Amniotic stem cell (primary cell): Measurements from ENCODE around the gene APPL2.

Experiments
- DNase-seq: peaks from one replicate; lab custom pipeline; 2025; lab: John Stamatoyannopoulos, UW

Gene APPL2

DNA sequence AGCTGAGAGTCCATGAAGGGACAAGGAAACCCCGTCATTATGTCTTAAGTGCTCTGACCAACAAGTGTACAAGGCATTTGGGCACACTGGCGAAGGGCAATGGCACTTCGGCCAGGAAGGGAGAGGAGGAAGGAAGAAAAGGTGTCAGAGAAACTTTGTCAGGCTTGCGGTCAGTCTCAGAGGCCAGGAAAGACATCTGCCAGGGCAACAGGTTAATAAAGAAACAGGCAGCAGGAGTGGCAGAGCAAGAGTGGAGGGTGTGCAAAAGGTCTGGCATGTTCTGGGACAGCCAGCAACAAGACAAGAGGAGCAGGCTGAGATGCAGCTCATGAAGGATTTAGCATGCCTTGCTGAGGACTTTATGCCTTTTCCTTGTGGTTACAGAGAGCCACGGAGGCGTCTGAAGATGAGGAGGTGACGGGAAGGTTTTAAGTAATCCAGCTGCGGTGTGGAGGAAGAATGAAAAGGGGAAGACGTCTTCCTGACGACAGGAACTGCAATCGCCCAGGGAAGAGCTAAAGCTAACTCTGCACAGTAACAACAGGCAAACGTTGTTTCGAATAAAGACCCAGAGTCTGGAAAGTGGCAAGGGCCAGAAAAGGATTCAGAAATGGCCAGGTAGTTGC is 13.1 kb downstream of the APPL2 start:
- no peak for DNase-seq

DNA sequence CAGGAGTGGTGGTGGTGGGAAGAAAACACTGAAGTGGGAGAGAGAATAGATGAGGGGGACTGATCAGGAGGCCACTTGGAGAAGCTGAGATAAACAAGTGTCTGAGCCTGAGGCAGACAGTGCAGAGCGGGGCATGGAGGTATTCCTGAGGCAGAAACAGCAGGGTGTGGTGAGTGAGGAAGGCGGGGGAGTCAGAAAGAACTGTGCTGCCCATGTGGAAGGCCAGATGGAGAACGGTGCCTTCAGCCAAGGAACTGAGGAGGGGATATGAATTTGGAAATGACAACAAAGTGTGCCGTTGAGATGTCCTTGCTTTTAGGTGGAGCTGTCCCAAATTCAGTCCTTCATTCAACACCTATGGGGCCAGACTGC is 13.7 kb downstream of the APPL2 start:
- DNase-seq = no peak

DNA sequence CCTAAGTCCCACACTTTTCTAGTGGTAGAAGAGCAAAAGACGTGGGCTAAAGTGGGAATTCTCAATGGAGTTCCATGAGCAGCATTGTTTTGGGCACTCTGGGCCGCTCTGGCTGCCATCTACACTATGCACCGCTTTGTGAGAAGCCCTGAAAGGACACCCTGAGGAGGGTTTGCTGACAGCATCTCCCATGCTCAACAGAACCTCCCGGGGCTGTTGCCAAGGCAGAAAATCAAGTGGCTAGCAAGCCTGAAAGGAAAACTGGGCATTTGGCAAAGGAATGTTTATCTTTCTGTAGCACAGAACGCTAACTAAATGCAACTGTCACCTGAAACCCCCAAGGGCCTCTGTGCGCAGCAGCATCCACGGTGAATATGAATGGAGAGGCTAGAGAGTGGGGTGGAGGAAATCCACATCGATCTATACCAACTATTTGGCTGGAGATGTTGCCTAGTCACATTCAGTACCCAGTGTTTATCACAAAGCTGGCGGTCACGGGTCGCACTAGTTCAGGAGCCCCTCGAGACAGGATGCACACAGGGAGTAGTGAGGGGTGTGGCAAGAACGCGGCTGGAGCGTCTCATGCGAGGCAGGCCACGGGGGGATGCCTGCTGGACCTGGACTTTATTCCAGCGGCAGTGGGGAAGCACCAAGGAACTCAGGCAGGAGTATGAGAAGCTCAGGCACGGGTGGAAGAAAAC is 14.2 kb downstream of the APPL2 start:
- DNase-seq = no peak

DNA sequence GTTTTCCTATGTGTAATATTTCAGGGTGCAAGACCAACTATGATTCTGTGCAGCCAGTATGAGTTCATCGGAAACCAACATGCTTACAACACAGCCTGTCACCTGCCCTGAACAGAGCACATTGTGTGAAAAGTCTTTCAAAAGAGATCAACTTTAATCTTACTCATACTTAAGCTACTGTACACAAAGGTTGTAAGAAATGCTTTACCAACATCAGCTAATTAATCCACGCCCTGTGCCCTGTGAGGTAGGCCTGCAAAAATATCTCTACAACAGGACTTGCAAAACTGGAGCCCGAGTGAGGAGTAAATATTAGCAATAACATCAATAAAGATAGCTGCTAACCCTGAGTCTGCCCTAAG is 15.1 kb downstream of the APPL2 start:
- DNase-seq = no peak

DNA sequence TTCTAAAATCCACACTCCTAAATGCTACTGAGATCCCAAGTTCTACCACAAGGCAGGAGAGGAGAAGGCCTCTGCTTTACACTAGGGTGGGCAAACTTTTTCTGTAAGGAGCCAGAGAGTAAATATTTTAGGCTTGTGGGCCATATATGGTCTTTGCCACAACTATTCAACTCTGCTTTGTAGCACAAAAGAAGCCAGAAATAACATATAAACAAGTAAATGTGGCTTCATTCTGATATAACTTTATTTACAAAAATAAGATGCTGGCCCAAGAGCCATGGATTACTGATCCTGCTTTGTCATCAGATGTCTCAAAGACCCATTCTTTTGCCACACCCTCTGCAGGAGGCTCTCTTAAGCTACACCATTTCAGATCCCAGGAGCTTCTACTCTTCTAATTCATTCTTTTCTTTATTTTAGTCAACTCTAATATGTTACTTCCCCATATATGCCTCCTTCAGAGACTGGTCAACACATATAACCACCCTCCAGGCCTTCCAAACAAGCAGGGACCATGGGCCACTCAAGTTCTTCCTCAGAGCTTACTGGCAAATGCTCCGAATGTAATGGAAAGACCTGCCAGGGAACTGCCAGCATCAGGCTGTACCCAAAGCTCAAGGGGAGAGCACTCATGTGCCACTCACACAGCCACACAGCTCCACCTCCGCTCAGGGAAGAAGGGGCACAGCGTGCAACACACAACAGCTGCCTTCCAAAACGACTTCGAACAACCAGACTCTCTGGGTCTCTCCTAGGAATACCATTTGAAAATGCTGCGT is 15.6 kb downstream of the APPL2 start:
- DNase-seq = no peak

DNA sequence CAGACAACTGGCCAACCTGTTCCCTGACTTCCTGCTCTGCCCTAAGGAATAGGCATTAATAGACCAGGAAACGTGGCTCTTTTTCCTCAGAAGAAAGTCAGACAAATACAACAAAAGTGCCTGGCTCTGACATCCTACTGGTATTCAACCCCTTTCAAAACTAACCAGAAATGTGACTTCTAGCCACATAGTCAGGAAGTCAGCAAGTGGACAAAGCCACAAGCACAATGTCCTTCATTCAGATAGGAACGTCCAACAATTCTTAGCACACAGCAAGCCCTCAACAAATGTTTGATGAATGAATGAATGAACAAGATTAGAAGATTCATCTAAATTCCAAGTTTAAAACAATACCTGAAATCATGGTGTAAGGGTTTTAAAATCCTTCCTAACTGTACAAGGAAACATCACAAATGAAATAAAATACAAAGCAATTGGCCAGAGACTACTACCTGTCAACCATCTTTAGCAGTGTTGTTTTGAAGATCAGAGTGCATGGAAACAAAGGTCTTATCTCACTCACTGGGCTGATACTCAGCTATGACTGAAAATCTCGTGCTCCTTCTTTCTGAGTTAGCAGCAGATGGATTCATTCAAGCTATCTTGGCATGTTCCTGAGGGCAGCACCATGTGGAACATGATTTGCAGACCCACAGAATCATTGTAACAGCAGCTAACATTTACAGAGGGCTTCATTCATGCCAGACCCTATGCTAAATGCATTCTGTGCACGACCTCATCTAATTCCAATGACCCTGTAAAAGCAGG is 16.5 kb downstream of the APPL2 start:
- no peak for DNase-seq

DNA sequence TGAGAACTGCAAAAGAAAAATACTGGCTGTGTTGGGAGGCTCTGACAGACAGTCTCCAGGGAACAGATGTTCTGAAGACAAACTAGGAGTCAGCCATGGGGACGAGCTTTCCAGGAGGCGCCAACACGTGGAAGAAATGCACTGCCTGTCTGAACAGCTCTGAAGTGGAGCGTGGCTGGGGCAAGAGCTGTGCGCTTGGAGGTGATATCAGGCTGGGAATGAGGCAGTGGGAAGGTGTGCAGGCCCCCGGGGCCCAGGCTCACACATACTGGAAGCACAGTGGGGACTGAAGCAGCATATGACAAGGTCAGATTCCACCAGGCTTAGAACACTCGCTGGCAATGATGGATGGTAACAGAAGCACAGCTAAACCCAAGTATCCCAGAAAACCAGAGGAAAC is 17.5 kb downstream of the APPL2 start:
- DNase-seq = no peak

DNA sequence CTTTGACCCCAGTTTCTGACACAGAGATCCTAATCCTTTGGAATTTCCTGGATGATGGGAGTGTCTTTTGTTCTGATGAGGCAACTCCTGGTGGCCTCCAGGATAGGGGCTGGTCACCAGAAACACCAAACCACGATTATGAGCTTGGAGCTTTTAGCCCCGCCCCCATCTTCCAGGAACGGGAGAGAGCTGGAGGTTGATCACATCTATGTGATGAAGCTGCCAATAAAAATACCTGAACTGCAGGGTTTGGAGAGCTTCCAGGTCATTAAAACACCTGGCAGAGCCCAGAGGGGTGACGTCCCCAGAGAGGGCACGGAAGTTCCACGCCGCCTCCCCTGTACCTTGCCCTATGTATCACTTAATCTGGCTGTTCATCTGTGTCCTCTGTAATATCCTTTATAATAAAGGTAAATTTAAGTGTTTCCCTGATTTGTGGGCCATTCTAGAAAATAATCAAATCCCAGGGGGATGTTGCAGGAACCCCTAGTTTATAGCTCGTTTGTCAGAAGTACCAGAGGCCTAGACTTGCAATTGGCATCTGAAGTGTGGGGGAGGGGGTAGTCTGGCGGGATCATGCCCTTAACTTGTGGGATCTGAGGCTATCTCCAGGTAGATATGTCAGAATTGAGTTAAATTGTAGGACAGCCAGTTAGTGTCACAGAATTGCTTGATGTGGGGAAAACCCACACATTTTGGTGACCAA is 21.2 kb downstream of the APPL2 start:
- DNase-seq = no peak

DNA sequence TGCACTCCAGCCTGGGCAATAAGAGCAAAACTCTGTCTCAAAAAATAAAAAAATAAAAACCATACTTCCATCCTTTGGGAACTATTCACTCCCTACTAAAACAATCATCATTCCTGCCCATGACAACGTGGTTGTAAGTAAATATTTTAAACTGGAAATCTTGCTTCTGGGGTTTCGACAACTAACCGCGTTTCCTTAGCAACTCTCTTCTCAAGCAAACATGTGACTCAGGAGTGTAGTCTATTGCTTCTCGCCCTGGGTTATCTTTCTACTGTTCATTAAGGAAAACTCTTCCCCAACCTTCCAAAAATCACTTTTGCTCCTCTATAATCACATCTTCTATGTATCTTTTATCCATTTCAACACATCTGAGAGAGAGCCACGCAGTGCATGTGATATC is 21.8 kb downstream of the APPL2 start:
- DNase-seq = no peak

DNA sequence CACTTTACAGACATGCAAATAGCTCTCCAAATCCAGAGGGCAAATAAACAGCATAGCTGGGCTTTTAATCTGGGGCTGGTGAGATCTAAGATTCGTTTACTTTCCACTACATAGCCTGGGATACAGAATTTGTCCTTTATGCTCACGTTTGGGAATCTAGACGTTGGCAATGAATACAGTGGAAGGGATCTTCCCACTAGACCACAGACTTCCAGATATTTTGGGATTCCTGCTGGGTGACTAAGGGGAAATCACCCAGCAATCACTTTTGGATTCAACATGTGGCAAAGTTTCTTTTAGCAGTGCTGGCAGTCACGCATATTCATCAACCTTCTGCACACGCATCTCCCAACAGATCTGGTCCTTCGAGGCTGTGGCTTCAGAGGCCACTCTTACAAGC is 23.5 kb downstream of the APPL2 start:
- peak; percentile 60 for DNase-seq

DNA sequence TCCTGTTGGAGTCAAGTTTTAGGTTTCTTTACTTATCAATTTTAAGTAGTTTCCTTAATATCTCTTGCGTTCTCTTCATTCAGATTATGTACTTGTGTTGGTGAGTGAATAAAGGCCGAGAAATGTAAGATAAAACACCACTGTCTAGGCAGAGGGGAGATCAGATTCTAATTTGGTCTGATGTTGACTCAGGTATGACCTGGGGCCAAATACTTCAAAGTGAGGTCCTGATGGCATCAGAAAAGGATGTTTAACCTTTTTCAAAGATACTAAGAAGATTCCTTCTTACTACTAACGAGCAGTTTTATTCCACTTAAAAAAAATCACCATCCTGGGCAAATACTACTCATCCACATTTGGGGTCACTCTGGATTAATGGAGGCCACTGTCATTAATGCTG is 26.9 kb downstream of the APPL2 start:
- DNase-seq = no peak

DNA sequence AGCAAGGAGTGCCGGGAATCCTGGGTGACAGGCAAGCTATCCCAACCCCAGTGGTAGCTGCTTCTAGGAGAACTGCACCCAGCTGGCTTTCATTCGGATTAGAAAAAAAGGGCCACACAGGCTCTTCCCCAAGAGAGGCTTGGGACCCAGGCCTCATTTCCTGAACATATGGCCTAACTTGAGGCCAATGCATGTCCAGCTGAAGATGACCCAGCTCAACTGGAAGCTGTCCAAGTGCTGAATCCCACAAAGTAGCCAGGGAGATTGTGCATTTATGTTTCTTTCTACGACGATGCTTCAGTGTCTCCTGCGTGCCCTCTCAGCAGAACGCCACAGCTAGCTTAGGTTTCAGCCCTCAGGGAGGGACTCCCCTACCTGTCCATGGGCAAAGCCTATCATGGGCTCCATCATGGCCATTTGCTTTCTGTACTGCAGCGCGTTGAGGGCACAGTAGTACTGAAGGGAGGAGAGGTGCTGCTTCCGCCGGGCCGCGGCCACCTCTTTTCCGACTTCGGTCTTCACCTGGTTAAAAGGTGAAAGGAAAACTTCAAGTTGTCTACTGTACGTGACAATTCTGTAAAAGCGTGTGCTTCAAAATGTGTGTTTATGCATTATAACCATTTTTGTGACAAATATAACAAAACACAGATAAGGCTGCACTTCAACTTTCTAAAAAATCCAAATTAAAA is 29.1 kb downstream of the APPL2 start:
- no peak for DNase-seq

DNA sequence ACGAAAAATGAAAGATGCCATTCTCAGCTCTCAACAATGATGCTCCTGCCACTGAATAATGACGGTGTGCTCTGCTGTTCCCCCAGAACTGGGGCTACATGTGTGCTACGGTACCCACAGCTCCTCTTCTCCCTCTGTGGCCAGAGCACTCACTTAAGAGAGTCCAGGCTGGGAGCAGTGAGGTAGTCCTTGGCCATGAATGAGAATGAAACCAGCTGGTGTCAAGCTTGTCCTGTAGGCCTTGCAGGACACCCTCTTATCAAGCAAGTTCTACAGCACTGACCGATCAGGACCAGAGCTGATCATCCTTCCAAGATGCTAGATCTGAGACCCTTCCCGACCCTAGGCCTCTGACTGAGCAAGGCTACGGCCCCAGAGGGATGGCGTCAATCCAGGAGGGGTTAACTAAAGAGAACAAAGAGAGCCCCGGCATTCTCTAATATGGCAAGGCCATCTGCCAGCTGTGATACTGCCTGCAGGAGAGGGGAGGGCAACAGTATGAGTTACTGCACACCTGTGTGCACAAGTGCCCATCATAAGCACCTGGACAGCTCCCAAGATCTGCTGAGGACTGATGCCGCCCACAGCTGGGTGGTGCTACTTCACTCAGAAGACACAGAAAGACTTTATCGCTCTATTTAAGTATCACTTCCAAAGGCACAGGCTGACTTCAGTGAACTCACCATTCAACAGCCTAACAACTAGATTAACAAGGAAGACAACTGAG is 30.5 kb downstream of the APPL2 start:
- no peak for DNase-seq

DNA sequence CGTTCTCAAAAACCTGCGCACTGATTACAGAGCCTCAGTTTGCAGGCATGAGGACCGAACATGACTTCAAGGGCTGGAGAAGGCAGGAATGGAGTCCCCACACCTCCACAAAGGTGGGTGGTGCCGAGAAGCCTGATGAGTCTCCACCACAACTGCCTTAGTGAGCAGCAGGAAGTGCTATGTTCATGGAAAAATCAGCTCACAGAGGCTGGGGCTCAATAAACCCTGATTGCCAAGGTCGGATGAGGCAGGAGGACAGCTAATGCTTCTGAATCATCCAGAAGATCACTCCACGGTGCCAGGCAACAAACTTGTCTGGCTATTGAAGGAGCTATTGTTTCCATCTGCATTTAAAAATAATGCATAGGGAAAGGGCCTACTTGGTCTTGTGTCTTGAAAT is 31.1 kb downstream of the APPL2 start:
- peak; percentile 75 for DNase-seq

DNA sequence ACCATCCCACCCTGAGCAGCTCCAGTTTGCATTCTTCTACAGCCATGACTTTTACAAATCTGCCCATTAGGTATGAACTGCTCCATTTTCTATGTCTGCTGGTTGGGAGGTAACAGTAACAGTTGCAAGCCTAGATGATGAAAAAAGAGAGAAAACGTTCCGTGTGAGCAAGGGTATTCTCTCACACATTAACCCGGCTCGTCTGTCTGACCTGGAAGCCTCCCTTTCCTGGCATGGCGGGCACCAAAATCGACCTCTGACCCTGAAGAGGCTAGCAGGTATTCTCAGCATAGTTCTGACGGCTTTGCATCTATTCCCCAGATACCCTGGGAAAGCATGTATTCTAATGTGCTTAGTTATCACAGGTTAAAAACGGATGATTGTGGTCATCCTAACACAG is 31.8 kb downstream of the APPL2 start:
- no peak for DNase-seq

DNA sequence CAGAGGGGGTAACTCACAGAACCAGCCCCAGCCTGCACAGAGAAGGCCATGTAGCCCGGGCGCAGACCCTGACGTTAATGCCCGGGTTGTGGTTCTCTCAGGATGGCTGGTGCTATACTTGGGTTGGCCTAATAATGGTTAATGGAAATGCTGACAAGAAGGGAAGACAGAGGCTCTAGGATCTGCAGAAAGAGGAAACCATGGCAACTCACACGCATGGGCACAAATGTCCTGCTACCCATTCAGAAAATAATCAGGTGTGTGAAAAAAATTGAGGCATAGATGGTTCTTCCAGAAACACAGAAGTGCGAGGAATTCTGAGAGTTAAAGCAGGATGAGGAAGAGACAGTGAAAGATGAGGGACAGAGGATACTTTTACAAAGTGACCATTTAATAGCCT is 33.8 kb downstream of the APPL2 start:
- DNase-seq = no peak

DNA sequence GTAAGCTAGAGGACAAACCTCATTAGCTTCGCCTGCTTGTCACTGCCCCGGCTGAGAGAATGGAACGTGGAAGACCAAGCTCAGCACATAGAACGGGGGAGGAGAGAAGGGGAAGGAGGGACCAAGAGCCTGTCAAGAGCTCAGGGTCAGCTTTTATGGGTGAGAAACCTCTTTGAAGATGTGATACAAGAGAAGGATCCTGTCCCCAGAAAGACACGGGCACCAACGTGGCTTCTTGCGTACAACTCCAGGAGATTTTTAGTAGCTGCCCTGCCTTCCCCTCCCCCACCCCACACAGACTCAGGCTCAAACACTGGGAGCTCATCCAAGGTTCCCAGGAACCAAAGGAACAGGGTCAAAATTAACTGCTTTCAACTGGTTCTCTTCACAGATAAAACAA is 34.7 kb downstream of the APPL2 start:
- DNase-seq = no peak

DNA sequence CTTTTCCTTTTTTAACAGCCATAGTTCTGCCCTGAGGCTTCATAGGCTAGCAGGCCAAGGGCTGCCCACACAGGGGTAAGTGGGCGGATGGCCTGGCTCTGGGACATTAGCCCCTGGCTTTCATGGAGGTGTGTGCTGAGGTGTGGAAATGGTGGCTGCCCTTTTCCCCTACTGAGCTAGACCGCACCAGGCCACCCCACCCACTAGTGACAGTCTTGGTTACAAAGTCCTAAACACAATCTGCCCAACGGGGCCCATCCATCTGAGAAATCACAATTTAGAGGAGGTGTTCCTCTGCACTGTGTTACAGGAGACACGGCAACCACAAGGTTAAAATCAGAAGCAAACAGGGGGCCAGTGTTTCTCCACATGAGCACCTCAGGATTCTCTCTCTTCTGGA is 35.6 kb downstream of the APPL2 start:
- no peak for DNase-seq

DNA sequence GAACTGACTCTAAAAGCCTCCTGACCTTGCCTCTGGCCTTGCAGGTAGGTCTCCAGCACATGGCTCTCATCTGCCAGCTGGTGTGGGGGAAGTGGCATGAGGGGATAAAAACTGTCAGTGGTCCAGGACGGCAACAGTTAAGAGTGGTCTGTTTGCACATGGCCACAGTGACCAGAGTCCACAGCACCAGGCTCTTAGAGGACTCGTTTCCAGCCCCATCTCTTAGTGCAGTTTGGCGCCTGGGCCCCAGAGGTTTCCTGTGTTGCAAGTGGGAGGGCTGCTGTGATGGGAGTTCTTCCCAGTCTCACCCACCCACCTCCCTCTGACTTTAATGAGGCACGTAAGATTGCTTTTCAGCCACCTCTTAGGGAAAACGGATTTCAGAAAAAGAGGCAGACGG is 37.0 kb downstream of the APPL2 start:
- DNase-seq = no peak

DNA sequence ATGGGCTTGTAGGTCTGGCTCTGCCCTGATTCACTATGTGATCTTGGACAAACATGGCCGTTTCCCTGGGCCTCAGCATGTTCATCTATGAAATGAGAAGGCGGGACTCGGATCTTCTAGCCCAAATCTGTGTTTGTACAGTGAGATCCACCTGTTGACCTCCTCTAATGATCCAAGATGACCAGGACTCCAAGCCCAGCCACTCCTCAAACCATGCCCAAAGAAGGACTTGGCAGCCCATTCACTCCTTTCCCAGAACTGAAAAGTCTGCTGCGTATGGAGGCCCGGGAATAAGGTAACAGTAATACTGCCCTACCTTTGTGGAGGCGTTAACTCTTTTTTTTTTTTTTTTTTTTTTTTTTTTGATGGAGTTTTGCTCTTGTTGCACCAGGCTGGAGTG is 39.9 kb downstream of the APPL2 start:
- no peak for DNase-seq

DNA sequence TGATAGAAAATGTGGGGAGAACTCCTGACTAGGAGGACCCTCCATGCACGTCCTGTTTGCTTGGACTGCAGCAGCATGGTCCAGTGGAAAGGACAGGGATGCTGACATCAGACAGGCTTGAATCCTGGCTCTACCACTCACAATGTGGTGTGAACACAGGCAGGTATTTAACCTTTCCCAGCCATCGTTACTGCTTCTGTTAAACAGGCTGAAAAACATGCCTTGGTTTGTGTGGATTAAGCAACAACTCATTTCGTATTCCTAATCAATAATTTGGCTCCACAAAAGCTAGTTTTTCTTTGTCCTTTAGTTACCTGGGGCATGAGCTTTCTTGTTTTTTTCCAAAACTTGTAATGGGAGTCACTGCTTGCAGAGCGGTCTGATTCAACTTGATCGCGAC is 41.0 kb downstream of the APPL2 start:
- DNase-seq = no peak
